Left forelimb (tissue), 1 donor: ENCODE results near the gene BHLHE41.

Source experiments
- DNase-seq: peaks from one replicate; pipeline ENCODE4 v3.0.0-alpha.2; 2018; ENCODE audit warnings: low spot score

The BHLHE41 gene

DNA sequence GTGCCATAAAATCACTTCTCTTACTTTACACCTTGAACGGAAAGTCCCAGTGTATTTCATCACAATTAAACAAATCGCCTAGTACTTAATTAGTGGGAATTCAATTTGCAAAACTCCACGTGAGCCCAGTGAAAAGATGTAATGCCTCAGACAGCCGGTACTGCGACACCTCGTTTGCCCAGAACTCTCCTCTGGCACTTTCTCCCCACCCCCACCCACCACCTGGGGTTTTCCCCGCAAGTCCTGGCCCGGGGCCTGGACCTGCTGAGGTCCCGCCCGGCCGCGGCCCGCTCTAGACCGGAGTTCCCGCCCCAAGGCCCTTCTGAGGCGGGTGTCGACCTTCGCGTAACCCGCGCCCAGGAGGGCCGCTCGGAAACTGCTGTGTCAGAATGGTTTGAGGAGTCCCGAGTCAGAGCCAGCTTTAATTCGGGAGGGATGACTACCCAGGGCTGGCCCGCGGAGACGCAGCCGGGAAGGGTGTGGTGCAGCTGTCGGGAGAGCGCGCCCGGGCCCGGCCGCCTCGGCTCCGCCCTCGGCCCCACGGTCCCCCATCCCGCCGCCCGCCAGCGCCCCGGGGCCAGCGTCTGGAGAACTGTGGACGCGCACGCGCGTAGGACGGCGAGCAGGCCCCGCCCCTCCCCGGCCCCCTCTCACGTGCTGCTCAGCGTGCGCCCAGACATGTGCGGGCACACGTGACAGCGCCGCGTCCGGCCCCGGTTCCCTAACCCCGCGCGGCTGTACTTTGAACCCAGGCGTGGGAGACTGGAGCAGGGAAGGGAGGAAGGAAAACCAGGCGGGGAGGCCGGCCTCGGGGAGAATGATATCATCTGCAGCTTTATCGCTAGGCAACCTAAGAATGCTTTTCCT lies 10.8 kb downstream of the BHLHE41 start:
- DNase-seq = peak; percentile 94

DNA sequence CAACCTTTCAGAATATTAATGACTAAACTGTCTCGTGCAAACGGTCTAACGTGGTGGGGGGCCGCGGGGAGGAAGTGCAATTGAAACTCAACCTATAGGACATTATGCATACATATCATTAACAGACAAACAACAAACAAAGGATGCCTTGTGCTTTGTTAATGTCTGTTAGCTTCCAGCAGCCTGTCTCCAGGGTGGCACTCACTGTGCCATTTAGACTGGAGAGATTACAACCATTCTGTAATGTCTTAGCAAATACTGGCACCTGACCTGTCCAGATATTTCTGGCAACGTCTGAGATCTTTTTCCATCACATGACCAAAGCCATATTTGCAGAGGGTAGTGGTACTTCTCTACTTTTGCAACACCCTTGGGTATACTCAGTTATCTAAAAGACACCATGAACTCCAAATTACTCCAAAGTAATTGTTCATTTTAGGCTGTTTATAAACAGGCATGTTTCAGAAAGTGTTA lies 11.6 kb downstream of the BHLHE41 start:
- DNase-seq = no peak

DNA sequence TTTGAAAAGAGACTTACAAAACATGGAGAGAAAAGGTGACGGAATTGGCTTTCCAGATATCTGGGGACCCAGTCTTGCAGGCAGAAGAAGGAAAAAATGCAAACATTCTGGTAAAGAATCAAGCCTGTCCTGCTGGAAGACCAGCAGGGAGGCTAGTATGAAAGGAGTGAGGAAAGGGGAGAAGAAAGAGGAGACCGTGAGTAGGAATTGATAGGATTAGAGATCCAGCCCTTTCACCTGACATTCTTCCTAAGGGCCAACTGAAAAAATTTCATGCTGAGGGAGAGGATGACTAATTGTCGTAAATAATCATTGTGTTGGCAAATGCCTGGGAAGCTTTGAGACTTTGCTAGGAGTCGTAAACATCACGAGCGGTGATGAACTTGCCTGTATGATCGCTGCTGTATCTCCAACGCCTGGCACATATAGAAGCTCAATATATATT lies 12.1 kb downstream of the BHLHE41 start:
- DNase-seq = no peak

DNA sequence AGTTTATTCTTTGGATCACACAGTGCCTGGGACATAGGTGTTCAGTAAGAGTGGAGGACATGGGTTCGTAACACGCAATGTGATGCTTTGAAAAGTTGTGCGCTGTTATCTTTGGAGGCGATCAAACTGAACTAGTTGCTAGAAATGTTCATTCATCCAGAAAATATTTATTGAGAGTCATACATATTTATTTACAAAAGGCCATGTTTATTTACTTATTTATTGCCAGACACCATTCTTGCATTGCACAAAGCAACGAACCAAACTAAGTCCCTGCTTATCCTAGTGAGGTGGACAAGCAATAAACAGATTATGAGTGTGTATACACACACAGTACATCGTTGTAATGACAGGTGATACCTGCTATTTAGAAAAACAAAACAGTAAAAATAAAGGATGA lies 12.6 kb downstream of the BHLHE41 start:
- no peak for DNase-seq

DNA sequence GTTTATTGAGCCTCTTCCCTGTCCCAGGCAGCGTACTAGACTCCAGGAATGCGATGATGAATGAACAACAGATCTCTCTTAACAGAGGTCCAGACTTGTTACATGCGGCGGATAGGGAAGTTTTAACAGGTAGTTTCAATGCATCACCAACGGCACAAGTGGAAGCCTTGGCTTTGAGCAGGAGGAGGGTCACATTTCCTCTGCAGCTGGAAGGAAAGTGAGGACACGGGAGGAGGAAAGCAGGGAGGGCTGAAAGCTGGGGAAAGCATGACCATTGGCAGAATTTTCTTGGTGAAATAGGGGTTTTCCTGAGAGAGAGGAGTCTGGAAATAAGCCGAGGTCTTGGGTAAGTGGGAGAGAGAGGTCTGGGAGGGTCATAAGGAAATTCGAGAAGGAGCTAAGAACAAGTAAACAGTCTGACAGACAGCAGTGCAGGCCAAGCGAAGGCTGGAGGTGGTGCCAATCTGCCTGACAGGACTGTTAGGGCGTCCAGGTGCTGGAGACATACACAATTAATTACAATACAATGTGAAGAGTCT lies 15.4 kb downstream of the BHLHE41 start:
- no peak for DNase-seq

DNA sequence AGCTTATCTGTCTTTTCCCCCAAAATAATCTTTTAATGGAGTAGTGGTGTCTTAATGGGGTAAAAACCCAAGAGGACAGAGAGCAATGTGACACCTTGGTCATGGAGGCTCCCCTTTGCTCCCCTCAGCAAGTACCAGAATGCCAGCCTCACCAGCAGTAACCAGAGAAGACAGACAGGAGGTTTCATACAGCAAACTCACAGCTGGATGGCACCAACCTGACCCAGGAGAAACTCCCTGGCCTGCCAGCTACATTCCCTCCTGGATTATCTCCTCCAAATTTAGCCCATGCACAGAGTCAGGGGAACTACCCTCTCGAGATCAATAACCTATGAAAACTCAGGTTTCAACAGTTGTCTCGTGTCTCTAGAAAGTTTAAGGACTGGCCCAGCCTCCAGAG lies 15.9 kb downstream of the BHLHE41 start:
- no peak for DNase-seq

DNA sequence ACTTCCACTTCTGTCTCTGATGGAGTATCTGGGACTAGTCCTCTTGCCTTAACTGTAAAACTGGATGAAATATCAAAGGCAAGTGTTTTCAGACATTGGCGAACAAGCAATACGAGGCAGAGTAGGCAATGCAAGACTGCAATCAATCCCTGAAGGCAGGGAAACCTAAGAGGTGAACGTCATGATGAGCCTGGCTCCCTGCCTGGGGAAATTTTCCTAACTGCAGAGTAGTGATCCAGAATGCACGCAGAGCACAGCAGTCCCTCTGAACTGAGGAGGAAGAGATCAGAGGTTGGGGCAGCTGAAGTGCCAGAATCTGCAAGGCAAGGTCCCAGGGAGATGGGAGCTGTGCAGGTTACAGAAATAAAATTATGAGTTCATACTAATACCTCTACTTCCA lies 18.5 kb downstream of the BHLHE41 start:
- no peak for DNase-seq

DNA sequence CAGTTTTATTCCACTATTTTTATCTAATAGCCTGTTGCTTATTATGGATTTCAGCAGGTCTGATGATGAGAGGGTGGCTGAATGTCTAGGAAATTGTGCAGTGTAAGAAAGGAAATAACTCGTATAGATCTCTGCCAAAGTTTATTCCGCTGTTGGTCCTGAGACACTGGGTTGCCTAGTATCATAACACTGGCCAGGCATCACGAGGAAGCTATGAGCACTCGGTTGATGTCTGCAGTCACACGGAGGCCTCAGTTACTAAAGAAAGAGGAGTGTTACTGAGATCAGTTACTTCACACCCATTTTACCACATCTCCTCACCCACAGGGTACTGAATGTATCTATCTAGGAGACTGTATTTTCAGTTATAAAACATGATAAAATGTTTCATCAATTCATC lies 21.9 kb downstream of the BHLHE41 start:
- no peak for DNase-seq

DNA sequence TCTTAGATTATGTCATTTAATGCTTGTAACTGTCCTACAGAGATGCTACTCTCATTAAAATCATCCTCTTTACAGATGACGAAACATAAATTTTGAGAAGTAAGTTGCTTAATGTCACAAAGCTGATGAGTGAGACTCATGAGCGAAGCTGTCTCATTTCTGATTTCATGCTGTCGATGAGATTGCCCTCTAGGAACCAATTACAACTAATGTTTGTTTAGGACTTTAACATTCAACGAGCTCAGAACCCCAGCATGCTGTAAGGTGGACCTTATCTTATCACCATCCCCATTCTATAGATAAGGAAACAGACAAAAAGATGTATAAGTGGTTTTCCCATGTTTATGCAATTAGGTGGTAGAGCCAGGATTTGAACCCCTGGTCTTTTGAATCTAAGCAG lies 23.1 kb downstream of the BHLHE41 start:
- DNase-seq = no peak

DNA sequence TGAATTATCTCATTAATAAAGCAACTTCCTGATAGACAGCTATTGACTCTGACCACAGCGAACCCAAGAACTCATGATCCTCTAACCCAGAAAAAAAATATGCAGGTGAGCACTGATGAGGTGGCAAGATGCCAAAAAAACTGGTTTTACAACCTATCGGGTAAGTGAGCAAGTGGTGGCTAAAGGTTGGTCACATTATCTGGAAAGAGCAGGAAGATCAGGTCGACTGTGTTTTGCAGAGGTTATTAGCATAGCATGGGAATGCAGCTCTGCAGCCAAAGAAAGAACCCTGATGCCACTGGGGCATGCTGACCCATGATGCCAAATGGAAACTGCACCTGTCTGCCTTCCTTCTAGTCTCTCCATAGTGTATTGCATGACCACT lies 23.5 kb downstream of the BHLHE41 start:
- no peak for DNase-seq

DNA sequence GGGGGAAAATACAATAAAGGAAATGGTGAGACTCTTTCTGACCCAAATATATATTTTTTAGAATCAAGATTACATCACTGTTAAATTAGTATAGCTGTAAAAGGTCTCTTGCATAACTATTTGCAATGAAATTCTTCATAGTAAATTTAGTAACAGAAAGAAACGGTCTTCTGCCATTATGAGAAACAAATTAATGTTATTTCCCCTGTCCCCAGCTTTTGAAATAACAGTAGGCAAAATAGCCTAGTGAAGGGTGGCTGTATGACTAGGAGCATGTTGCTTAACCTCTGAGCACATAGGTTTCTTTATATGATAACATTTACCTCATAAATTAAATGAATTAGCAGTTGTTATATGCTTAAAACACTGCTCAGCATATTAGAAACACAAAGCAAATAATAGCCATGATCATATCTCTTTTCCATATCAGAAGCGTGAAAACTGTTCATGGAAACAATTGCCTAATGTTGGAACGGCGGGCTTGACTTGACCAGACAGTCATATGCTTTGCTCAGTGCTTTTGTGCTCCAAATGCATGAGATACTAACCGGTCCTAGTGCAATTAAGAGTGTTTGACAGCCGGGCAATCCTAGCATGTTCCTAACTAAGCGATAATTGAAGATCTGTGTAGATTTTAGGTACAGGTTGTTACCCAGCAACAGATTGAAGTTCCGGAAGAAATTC lies 24.0 kb downstream of the BHLHE41 start:
- DNase-seq = no peak

DNA sequence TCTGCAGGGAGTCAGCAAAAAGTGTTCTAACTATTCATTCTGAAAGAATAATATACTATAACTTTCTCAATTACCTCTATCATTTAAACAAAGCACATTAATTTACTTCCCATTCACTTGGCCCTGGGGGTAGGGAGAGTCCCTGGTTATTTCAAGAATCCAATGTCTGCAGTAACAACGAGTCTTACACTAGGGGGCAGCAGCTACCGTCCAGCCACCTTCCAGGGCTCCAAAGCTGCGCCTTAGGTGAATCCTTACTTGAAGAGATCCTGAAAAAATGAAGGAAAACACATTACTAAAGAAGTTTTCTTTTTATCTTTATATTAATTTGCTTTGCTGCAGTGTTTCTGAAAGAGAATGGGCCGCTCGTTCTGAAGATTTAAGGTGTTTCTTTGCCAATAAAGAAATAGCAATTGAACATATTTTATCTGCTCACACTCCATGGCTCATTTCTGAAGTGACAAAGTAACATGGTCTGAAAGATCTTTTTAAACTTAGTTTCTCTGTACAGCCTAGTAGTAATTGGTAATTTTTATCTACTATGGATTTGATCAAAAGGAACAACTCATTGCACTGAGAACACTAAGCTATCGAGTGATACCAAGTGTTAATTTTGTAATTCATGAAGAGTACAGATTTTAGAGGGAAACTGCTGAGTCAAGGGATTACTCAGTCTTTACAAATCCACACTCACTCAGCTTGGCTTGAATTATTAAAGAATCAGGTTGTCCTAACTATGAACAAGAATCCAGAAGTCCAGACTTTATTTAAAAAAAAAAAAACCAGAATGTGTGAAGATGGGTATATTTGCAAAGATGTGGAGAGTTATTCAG lies 27.6 kb downstream of the BHLHE41 start:
- no peak for DNase-seq

DNA sequence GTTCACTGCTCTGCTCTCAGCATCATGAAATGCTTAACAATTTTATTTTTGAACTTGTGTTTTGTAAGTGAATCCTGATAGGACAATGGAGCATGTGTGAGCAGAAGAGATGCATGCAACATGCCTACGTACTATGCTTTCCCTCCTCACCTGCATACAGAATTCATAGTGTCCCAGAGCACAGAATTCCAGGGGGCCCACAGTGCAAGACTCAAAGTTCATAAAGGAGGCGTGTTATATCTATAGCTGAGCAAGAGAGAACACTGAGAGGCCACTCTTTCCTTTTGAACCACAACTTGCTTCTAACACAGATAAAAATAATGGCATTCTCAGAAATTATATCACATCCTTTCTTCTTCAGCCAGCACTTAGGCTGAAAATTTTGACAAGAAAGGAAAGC lies 28.8 kb downstream of the BHLHE41 start:
- DNase-seq = no peak

DNA sequence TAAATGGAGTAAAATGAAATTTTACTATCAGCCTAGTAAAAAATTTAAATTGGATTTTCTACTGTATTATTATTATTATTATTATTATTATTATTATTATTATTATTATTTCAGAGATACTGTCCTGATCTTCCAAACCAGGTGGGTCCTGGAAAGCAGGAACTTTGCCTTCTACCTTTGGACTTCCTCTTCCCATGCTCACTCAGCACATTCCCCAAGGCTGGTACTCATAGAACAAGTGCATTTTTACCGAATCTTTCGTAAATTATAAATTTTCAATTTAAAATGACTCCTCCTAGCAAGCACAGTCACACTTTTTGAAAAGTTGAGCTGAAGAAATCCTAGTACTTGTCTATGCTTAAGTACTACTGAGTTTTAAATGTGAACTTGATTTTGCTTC lies 29.7 kb downstream of the BHLHE41 start:
- no peak for DNase-seq

DNA sequence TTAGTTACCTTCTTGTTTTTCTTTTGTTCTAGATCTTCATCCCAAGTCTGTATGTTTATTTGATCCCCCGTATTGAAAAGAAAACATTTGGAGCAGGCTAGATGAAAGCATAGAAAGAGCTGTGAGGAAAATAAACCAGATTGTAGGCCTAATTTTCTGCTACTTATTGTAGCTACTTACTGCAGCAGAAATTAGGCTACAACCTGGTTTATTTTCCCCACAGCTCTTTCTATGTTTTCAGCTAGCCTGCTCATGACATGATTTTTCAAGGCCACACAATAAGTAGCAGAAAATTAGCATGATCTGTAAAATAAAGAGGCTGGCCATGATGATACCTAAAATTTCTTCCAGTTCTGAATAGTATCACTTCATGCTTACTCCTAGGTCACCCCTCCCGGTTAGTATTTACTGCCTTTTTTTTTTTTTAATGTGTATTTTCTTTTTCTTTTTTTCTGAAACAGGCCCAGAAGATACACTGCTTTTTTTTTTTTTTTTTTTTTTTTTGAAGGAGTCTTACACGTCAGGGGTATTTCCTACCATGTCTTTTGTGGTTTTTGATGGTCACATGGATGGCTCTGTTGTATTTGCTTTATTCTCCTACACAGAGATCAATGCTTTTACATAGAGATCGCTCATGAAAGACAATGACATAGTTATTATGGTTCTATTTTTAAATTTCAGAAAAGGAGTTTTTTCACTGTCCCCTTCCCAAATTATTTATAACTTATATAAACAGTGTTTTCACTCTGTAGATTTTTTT lies 32.3 kb downstream of the BHLHE41 start:
- DNase-seq = no peak

DNA sequence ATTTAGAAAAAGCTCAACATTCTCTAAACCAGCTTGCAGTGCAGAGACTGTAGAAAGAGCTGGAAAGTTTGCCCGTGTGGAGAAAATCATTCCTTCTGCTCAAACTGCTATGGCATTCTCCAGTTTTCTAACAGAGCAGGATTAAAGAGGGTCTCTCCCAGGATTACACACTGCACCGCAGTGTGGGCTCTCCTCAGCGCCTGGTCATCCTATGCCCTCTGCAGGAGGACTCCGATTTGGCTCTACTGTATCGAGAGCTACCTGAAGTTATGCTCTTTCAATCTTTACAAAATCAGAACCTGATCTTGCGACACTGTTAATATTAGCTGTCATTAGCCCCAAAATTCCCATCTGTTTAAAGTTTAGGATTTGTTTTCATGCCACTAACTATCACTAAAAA lies 33.0 kb downstream of the BHLHE41 start:
- no peak for DNase-seq

DNA sequence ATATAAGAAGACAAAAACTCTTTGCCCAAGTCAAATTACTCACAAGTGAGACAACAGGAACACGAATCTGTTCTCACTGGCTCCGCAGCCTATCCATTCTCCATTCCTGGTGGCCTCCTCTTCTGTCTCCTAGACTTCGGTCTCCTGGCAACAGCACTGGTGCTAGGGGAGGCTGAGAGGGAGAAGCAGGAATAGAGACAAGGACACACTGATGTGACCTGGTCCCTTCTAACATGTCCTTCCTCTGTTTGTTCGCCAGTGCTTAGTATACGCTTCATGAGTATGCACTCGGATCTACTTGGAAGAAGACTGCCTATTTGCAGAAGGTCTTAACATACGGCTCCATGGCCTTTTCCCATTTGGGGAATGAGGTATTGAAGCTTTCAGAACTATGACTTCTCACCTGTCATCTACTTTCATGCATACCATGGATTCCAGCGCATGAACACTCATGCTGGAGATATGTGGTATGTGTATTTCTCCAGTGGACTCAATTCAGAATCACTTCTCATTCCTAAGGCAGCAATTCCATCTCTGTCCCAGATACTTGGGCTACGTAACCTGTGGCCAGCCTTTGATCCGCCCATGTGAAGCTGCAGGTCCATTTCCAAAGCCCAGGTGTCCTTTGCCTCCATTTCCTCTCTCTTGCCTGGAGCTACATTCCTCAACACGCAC lies 33.9 kb downstream of the BHLHE41 start:
- no peak for DNase-seq

DNA sequence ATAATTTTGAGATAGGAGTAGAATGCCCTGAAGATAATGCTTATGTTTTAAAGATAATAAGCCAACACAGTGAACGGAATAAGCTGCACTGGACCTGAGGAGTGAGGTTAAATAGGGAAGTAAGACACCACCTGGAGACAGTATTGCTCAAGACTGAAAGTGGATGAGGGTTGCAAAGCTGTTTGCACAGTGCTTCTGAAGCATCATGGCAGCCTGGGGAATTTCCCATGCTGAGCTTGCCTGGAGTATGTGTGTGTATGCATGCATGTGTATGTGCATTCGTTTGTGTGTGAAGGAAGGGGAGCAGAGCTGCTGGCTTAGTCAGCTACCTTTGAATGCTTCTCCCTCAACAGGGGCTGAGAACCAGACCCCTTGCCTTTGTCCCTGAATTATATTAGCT lies 35.8 kb downstream of the BHLHE41 start:
- no peak for DNase-seq

DNA sequence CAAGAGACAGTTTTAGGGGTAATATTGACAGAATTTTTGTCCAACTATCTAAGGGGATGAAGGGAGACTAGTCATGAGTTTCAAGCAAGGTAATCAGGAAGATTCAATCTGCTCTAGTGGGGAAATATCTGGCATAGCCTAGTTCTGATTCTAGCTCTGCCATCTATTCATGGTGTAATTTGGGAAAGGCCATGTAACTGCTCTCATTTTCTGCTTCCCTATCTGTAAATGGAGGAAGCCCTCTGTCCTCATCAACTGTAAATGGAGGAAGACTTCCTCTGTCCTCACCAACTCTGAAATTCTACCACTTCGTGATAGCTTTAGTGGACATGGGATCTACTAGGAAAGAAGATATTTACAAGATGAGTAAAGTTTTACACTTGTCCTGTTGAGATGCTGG lies 37.9 kb downstream of the BHLHE41 start:
- no peak for DNase-seq

DNA sequence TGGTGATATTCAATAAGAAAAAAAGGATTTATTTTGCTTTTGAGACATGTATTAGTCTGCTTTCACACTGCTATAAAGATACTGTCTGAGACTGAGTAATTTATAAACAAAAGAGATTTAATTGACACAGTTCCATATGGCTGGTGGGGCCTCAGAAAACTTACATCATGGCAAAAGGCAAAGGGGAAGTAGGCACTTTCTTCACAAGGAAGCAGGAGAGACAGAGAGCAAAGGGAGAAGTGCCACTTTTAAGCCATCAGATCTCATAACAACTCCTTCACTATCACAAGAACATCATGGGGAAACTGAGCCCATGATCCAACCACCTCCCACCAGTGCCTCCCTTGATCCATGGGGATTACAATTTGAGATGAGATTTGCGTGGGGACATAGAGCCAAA lies 43.9 kb downstream of the BHLHE41 start:
- DNase-seq = no peak
